ENCODE data around the gene SBK1. TPM values are rescaled to one million over a fixed set of nuclear protein-coding genes. Genes with fewer than 3 reads are reported as not detected.
A peak's percentile ranks its signal among the peaks of the same experiment; 100 is the strongest.

Gene SBK1
- total RNA-seq, 1 experiment from 2014 or later = 4.4 TPM

- CTCF ChIA-PET = no interaction called here
- Mint-ChIP-seq H3K9me3 (ENCODE audit: low read depth, unreplicated experiment) (no peaks in the 10 kb centered on the region), H3K4me1 (ENCODE audit: low read depth, unreplicated experiment) (peaks cover 11% of the 10 kb centered on the region), H3K27me3 (ENCODE audit: unreplicated experiment) (peaks cover 70% of the 10 kb centered on the region), H3K36me3 (ENCODE audit: insufficient read depth, unreplicated experiment) (no peaks in the 10 kb centered on the region), H3K27ac (ENCODE audit: unreplicated experiment) (no peak overlapping the region), H3K4me3 (ENCODE audit: low read depth, unreplicated experiment) (peak overlapping the region; percentile 8)
- TF ChIP-seq, protein P1, sequence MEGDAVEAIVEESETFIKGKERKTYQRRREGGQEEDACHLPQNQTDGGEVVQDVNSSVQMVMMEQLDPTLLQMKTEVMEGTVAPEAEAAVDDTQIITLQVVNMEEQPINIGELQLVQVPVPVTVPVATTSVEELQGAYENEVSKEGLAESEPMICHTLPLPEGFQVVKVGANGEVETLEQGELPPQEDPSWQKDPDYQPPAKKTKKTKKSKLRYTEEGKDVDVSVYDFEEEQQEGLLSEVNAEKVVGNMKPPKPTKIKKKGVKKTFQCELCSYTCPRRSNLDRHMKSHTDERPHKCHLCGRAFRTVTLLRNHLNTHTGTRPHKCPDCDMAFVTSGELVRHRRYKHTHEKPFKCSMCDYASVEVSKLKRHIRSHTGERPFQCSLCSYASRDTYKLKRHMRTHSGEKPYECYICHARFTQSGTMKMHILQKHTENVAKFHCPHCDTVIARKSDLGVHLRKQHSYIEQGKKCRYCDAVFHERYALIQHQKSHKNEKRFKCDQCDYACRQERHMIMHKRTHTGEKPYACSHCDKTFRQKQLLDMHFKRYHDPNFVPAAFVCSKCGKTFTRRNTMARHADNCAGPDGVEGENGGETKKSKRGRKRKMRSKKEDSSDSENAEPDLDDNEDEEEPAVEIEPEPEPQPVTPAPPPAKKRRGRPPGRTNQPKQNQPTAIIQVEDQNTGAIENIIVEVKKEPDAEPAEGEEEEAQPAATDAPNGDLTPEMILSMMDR (IDR thresholded peaks at IDR 0.05; ENCODE audit: unreplicated experiment) = no peak
- BruUV-seq (replicated peaks) = no TSS peak
- peak; percentile 76 for DNase-seq
- intact Hi-C loops (cut with micrococcal nuclease; ENCODE audit: unreplicated experiment) = no loop called here
These were observed 27.7 kb upstream of the SBK1 start for GRCh38 chr16:28264656-28265055.

GRCh38 chr16:28265822-28266221 lies 26.5 kb upstream of the SBK1 start:
- CTCF ChIA-PET = interaction anchor here (0.6 kb wide), 1 partner anchor 13 kb away, joined by 9 read pairs; no protein-coding TSS in a partner anchor
- Mint-ChIP-seq H3K4me3 (ENCODE audit: low read depth, unreplicated experiment) (no peak overlapping the region), H3K4me1 (ENCODE audit: low read depth, unreplicated experiment) (peaks cover 11% of the 10 kb centered on the region), H3K36me3 (ENCODE audit: insufficient read depth, unreplicated experiment) (no peaks in the 10 kb centered on the region), H3K27me3 (ENCODE audit: unreplicated experiment) (peaks cover 61% of the 10 kb centered on the region), H3K27ac (ENCODE audit: unreplicated experiment) (no peak overlapping the region), H3K9me3 (ENCODE audit: low read depth, unreplicated experiment) (no peaks in the 10 kb centered on the region)
- BruUV-seq (replicated peaks) = no TSS peak
- TF ChIP-seq, protein P1 (IDR thresholded peaks at IDR 0.05; ENCODE audit: unreplicated experiment) = no peak
- intact Hi-C loops (cut with micrococcal nuclease; ENCODE audit: unreplicated experiment) = no loop called here
- no peak for DNase-seq

GRCh38 chr16:28267356-28267755 lies 25.0 kb upstream of the SBK1 start:
- no peaks in the 10 kb centered on the region for H3K9me3 Mint-ChIP-seq (ENCODE audit: low read depth, unreplicated experiment)
- TF ChIP-seq, protein P1 (IDR thresholded peaks at IDR 0.05; ENCODE audit: unreplicated experiment) = no peak
- H3K4me3 Mint-ChIP-seq (ENCODE audit: low read depth, unreplicated experiment) = no peak overlapping the region
- no TSS peak for BruUV-seq (replicated peaks)
- H3K27me3 Mint-ChIP-seq (ENCODE audit: unreplicated experiment) = peaks cover 57% of the 10 kb centered on the region
- H3K27ac Mint-ChIP-seq (ENCODE audit: unreplicated experiment) = no peak overlapping the region
- H3K4me1 Mint-ChIP-seq (ENCODE audit: low read depth, unreplicated experiment) = peaks cover 11% of the 10 kb centered on the region
- CTCF ChIA-PET = no interaction called here
- H3K36me3 Mint-ChIP-seq (ENCODE audit: insufficient read depth, unreplicated experiment) = no peaks in the 10 kb centered on the region
- intact Hi-C loops (cut with micrococcal nuclease; ENCODE audit: unreplicated experiment) = no loop called here
- DNase-seq = no peak

GRCh38 chr16:28273511-28273910 lies 18.8 kb upstream of the SBK1 start:
- H3K27ac Mint-ChIP-seq (ENCODE audit: unreplicated experiment) = no peak overlapping the region
- TF ChIP-seq, protein P1 (IDR thresholded peaks at IDR 0.05; ENCODE audit: unreplicated experiment) = no peak
- CTCF ChIA-PET = interaction anchor here (0.7 kb wide), 1 partner anchor 19 kb away, joined by 3 read pairs; the partner anchor contains the start of gene SBK1
- no peak overlapping the region for H3K4me3 Mint-ChIP-seq (ENCODE audit: low read depth, unreplicated experiment)
- H3K27me3 Mint-ChIP-seq (ENCODE audit: unreplicated experiment) = peaks cover 70% of the 10 kb centered on the region
- DNase-seq = no peak
- H3K36me3 Mint-ChIP-seq (ENCODE audit: insufficient read depth, unreplicated experiment) = peaks cover 8% of the 10 kb centered on the region
- H3K4me1 Mint-ChIP-seq (ENCODE audit: low read depth, unreplicated experiment) = peaks cover 14% of the 10 kb centered on the region
- intact Hi-C loops (cut with micrococcal nuclease; ENCODE audit: unreplicated experiment) = no loop called here
- no peaks in the 10 kb centered on the region for H3K9me3 Mint-ChIP-seq (ENCODE audit: low read depth, unreplicated experiment)
- no TSS peak for BruUV-seq (replicated peaks)
